ENCODE measurements around the gene VPS41.

- no peak for TF ChIP-seq CTCF (IDR thresholded peaks at IDR 0.05; ENCODE audit: low read length)
- TF ChIP-seq EZH2phosphoT487 (IDR thresholded peaks at IDR 0.05; ENCODE audit: low read length), result no peak
- no peak for TF ChIP-seq EZH2 (optimal IDR thresholded peaks at IDR 0.05; ENCODE audit: low read depth, low read length)
These were observed 25.1 kb upstream of the VPS41 start for GRCh38 chr7:38934051-38934450.

Measured in MM.1S (cell line).